Stimulated activated CD8-positive, alpha-beta memory T cell treated with anti-CD3 and anti-CD28 coated beads, Interleukin-15, amount 100 ng/mL, for 1 hour (primary cell): ENCODE results near the gene CXCR2.

Experiments used
- DNase-seq: peaks from one replicate; pipeline ENCODE4 v3.0.0-alpha.2; 2020; ENCODE audit warnings: low read depth

The CXCR2 gene

DNA sequence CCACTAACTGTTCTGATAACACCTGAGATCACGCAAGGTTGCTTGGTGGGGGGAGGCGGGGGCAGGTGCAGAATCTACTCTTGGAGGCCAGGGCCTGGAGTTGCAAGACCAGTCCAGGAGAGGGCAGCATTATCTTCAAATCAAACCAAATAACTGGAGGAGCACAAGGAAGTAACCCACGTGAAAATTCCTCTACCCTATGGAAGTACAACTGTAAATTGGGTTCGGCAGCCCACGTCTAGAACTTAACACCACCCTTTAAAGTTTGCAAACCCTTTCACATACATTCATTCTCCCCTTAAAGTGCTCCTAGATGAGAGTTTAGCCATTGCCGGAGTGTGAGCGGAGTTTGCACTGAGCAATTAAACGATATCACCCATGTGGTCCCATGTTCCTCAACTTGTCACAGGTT is 60.5 kb downstream of the CXCR2 start:
- peak; percentile 51 for DNase-seq
